Sigmoid colon (tissue), 4 donors: ENCODE results near the gene BCL7C.

ENCODE experiments used
- CTCF ChIP-seq, 4 experiments: fragments of 450-650 bp in 3 of 4; fragments of 200-600 bp in 1 of 4; IDR thresholded peaks; one replicate each; pipeline ENCODE4 v1.5.1; 2016 to 2019; ENCODE audit warnings: antibody characterized with exemption in 4 of 4, mild to moderate bottlenecking in 3 of 4, moderate library complexity in 2 of 4
- EP300 ChIP-seq, 4 donors: sonication (generic); formaldehyde crosslinking; IDR thresholded peaks; one replicate each; pipeline ENCODE4 v1.6.1; 2017; ENCODE audit warnings: antibody characterized with exemption in 4 of 4
- POLR2A ChIP-seq, 2 donors: fragments of 450-650 bp; IDR thresholded peaks; one replicate each; pipeline ENCODE4 v1.6.1; 2016; ENCODE audit warnings: antibody characterized with exemption in 2 of 2, mild to moderate bottlenecking in 2 of 2, moderate library complexity in 2 of 2
- POLR2AphosphoS5 ChIP-seq, 4 donors: sonication (generic); formaldehyde crosslinking; IDR thresholded peaks; one replicate each; pipeline ENCODE4 v1.6.1; 2017; ENCODE audit warnings: antibody characterized with exemption in 4 of 4

DNA sequence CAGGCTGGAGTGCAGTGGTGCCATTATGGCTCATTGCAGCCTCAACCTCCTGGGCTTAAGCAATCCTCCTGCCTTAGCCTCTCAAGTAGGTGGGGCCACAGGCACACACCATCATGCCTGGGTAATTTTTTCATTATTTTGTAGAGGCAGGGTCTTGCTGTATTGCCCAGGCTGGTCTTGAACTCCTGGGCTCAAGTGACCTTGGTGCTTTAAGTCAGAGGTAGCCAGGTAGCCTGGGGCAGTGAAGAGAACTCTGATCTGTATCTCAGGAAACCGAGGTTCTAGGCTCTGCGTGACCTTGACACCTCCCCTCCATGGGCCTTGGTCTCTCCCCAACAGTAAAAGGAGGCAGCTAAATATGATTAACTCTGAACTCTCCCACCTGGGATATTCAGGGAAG, 5.9 kb upstream of the BCL7C start:
- TF ChIP-seq CTCF (IDR thresholded peaks at IDR 0.05), result no peak
- no peak for TF ChIP-seq EP300 (IDR thresholded peaks at IDR 0.05)
- no peak for TF ChIP-seq POLR2A (IDR thresholded peaks at IDR 0.05)
- TF ChIP-seq POLR2AphosphoS5 (IDR thresholded peaks at IDR 0.05), result no peak
